WI38 (cell line): ENCODE results near the gene KCNK3.

Experiments used
- H3K4me3 ChIP-seq: 2 replicates; pipeline ENCODE4 v1.5.1; 2011; ENCODE audit warnings: low read depth, mild to moderate bottlenecking, control low read depth, low read length
- CTCF ChIP-seq: IDR thresholded peaks from 2 replicates; pipeline ENCODE4 v1.5.1; 2012; ENCODE audit warnings: low read depth, mild to moderate bottlenecking, control low read depth, low read length

The KCNK3 gene

DNA sequence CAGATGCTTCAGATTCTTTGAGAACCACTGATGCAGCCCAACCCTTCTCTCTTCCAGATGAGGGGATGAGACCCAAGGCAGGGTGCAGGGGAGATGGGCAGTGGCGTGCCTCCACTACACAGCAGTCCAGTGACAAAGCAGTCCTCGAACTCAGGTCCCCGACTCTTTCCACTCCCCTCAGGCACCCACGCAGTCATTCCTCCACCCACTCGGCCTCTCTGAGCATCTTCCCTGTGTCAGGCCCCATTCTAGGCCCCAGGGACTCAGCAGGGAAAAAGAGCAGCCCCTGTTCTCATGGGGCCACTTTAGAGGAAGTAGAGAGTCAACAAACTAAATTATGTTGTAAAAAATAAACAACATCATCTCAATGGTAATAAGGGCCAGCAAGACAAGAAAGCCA is 15.2 kb downstream of the KCNK3 start:
- H3K4me3 ChIP-seq = no peak overlapping the region
- TF ChIP-seq CTCF = no peak

GRCh38 chr2:26708457-26708856 is 15.9 kb downstream of the KCNK3 start:
- TF ChIP-seq CTCF = no peak
- H3K4me3 ChIP-seq = no peak overlapping the region

DNA sequence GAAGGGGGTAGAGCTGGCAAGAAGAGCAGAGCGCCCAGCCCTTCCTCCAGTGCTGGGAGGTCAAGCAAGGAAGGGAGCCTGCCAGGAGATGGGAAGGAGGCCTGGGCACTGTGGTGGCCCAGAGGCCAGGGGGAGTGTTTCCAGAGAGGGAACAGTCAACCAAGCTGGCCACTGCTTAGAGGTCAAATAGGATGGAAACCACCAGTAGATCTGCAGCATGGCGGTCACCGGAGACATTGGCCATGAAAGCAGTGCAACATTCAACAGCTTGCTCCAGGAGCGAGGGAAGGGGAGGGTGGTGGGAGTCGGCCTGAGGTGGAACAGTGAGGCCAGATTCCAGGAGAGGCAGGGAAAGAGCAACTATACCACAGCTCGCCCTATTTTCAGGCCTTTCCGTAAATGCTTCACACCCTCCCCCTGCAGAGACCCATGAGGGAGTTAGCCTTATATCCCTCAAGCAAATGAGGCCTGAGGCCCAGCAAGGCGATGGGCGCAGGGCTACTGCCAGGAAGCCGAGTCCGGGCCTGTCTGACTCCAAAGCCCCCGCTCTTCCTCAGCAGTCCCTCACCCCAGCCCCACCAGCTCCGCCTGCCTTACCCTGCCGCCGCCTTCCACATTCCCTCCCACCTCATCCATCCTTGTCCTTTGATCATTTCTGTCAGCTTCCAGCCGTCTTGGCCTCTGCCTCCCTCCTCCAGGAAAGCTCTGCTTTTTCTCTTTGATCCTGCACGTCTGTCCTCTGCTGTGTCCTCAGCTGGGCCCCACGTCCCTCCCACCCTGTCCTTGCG is 17.0 kb downstream of the KCNK3 start:
- no peak for TF ChIP-seq CTCF
- H3K4me3 ChIP-seq = no peak overlapping the region

DNA sequence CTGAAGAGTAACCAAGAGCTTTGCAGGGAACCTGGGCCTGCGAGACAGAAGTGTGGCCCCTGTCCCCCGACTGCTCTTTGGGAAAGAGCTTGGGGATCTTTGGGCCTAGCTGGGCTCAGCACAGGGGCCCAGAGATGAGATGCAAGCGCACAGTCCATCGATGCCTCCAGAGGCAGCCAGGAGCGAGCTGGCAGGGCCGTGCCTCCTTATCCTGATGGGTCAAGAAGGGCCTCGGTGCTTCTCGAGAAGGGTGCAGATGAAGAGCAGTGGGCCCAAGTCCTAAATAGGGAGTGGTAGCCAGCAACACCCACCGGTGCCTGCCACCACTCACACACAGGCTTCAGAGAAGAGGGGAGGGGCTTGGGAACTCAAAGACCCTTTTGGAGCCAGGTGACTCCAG is 17.6 kb downstream of the KCNK3 start:
- no peak for TF ChIP-seq CTCF
- H3K4me3 ChIP-seq = no peak overlapping the region

GRCh38 chr2:26710743-26711456 is 18.4 kb downstream of the KCNK3 start:
- TF ChIP-seq CTCF = no peak
- no peak overlapping the region for H3K4me3 ChIP-seq

DNA sequence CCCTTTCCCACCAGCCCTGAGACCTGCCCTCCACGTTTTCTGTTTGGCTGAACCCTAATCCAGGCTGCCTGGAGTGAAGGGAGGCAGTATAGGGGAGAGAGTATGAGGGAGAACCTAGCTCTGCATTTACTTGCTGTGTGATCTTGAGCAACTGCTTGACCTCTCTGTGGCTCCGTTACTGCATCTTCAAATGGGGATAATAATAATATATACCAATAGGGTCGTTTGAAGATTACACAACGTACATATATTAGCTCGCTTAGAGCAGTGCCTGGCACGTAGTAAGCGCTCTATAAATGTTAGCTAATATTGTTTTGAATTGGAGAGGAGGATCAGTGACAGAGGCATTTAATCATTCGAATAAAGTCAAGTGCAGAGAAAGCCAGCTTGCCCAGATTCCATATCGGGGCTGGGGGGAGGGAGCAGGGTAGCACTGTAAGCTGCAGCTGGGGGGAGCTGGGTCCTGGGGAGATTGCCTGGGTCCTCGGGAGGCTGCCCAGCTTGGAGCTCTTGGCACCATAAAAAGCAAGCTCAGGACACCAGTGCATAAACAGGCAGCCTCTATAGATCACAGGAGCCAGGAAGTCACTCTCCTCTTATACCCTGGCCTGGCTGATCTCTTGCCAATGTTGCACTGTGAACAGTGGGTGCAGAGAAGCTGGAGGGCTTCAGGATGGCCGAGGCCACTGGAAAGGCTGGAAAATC is 19.1 kb downstream of the KCNK3 start:
- H3K4me3 ChIP-seq = no peak overlapping the region
- TF ChIP-seq CTCF = no peak
